Endodermal cell (in vitro differentiated cells): ENCODE results near the gene LRRC74B. TPM values are rescaled to one million over a fixed set of nuclear protein-coding genes. Genes with fewer than 3 reads are reported as not detected.
A peak's percentile ranks its signal among the peaks of the same experiment; 100 is the strongest.
"Not testable (repeated sequence)": the region's sequence is repeated elsewhere in the genome, so short reads cannot be mapped to it uniquely, and the experiment has no call there.

Experiments
- DNase-seq: peaks from one replicate; pipeline ENCODE4 v3.0.0-alpha.2; 2017
- H3K27ac ChIP-seq: 2 replicates; pipeline ENCODE4 v1.5.1; 2013; ENCODE audit warnings: mild to moderate bottlenecking, low read depth, low read length, moderate library complexity
- H3K27me3 ChIP-seq: 2 replicates; pipeline ENCODE4 v1.6.1; 2013; ENCODE audit warnings: mild to moderate bottlenecking, low read length, moderate library complexity; ENCODE audit not compliant: insufficient read depth, control insufficient read depth, poor library complexity, severe bottlenecking
- H3K36me3 ChIP-seq: 2 replicates; pipeline ENCODE4 v1.7.0; 2013; ENCODE audit warnings: mild to moderate bottlenecking, low read length, moderate library complexity; ENCODE audit not compliant: control insufficient read depth, insufficient read depth
- H3K4me1 ChIP-seq: one replicate; pipeline ENCODE4 v1.7.0; 2013; ENCODE audit warnings: low read length; ENCODE audit not compliant: control insufficient read depth, insufficient read depth
- H3K4me3 ChIP-seq: 2 replicates; pipeline ENCODE4 v1.5.1; 2013; ENCODE audit warnings: mild to moderate bottlenecking, low read length, moderate library complexity
- H3K9ac ChIP-seq: 2 replicates; pipeline ENCODE4 v1.6.1; 2013; ENCODE audit warnings: mild to moderate bottlenecking, low read length, moderate library complexity; ENCODE audit not compliant: poor library complexity, severe bottlenecking; ENCODE audit errors: extremely low read depth
- H3K9me3 ChIP-seq: 2 replicates; pipeline ENCODE4 v1.6.1; 2013; ENCODE audit warnings: mild to moderate bottlenecking, low read length, moderate library complexity; ENCODE audit not compliant: control insufficient read depth
- H3K27ac Mint-ChIP-seq: 2 replicates; pipeline ENCODE4 v1.8.0; 2020; ENCODE audit warnings: mixed read lengths
- H3K27me3 Mint-ChIP-seq: 2 replicates; pipeline ENCODE4 v1.8.0; 2021; ENCODE audit warnings: mild to moderate bottlenecking, mixed read lengths; ENCODE audit not compliant: insufficient read depth
- H3K36me3 Mint-ChIP-seq: 2 replicates; pipeline ENCODE4 v1.8.0; 2020; ENCODE audit warnings: low read depth, mixed read lengths
- H3K4me1 Mint-ChIP-seq: 2 replicates; pipeline ENCODE4 v1.8.0; 2020; ENCODE audit warnings: mixed read lengths
- H3K4me3 Mint-ChIP-seq: 2 replicates; pipeline ENCODE4 v1.8.0; 2020; ENCODE audit warnings: mild to moderate bottlenecking, moderate library complexity, mixed read lengths
- H3K9me3 Mint-ChIP-seq: 2 replicates; pipeline ENCODE4 v1.8.0; 2020; ENCODE audit warnings: mild to moderate bottlenecking, mixed read lengths
- CTCF ChIP-seq: fragments of 200-600 bp; sonication (generic); conservative IDR thresholded peaks from 2 replicates; pipeline ENCODE4 v1.5.0; 2021; ENCODE audit warnings: antibody characterized with exemption, mild to moderate bottlenecking
- WGBS, 2 experiments: methylation state at CpG; one replicate each; pipeline versions ENCODE4 v1.1.5 to v1.1.7; 2013; ENCODE audit warnings: missing lambda C conversion rate in 2 of 2, mixed read lengths in 1 of 2; ENCODE audit not compliant: insufficient coverage in 1 of 2, insufficient read length in 1 of 2; 5-methylcytosine and 5-hydroxymethylcytosine counted together
- total RNA-seq, 2 donors: library from RNA; stranded (reverse); fragmentation: NEBNext Ultra II Directional in 1 of 2; extraction: Animal tissue kit (Norgen Biotek cat#: 25700) in 1 of 2; gene quantifications; 2 replicates in 1 of 2; 3 replicates in 1 of 2; pipeline ENCODE4 v1.2.1, GENCODE V29; 2021

LRRC74B gene
- total RNA-seq, 2 donors from 2014 or later: not detected

GRCh38 chr22:21095773-21096107 lies 50.0 kb downstream of the LRRC74B start:
- no peaks in the 10 kb centered on the region for H3K27me3 ChIP-seq
- no peak for DNase-seq
- H3K36me3 ChIP-seq: no peaks in the 10 kb centered on the region
- H3K27me3 Mint-ChIP-seq: peaks cover 6% of the 10 kb centered on the region
- no peak overlapping the region for H3K27ac Mint-ChIP-seq
- no peak overlapping the region for H3K4me3 ChIP-seq
- H3K36me3 Mint-ChIP-seq: no peaks in the 10 kb centered on the region
- H3K27ac ChIP-seq: no peak overlapping the region
- H3K9ac ChIP-seq: no peak overlapping the region
- H3K9me3 ChIP-seq: no peaks in the 10 kb centered on the region
- H3K9me3 Mint-ChIP-seq: no peaks in the 10 kb centered on the region
- peaks cover 12% of the 10 kb centered on the region for H3K4me1 Mint-ChIP-seq
- H3K4me1 ChIP-seq: no peaks in the 10 kb centered on the region
- H3K4me3 Mint-ChIP-seq: no peak overlapping the region
- TF ChIP-seq CTCF: no peak

- not testable (repeated sequence) for H3K4me1 ChIP-seq, H3K27me3 ChIP-seq, H3K4me3 ChIP-seq, H3K9ac ChIP-seq, DNase-seq, H3K27ac Mint-ChIP-seq, H3K4me3 Mint-ChIP-seq, H3K9me3 ChIP-seq, H3K36me3 Mint-ChIP-seq, H3K36me3 ChIP-seq, H3K27ac ChIP-seq, H3K27me3 Mint-ChIP-seq, H3K9me3 Mint-ChIP-seq
- WGBS, 2 experiments: 91 to 93% methylated on average over 6 to 8 of the region's 9 CpGs
- peaks cover 17% of the 10 kb centered on the region for H3K4me1 Mint-ChIP-seq
Measured at GRCh38 chr22:21096878-21097277, 51.1 kb downstream of the LRRC74B start.

- Histone ChIP-seq H3K4me3 (no peak overlapping the region), H3K27ac (no peak overlapping the region), H3K9ac (no peak overlapping the region), H3K36me3 (no peaks in the 10 kb centered on the region), H3K9me3 (no peaks in the 10 kb centered on the region), H3K4me1 (no peaks in the 10 kb centered on the region), H3K27me3 (no peaks in the 10 kb centered on the region)
- peak; percentile 37 for TF ChIP-seq CTCF
- Mint-ChIP-seq H3K36me3 (no peaks in the 10 kb centered on the region), H3K27ac (no peak overlapping the region), H3K4me3 (no peak overlapping the region), H3K9me3 (no peaks in the 10 kb centered on the region), H3K27me3 (peaks cover 13% of the 10 kb centered on the region), H3K4me1 (peaks cover 24% of the 10 kb centered on the region)
- WGBS, 2 experiments: 56 to 85% methylated on average over 1 of the region's 1 CpG
- DNase-seq: no peak
Measured at GRCh38 chr22:21098099-21098671, 52.4 kb downstream of the LRRC74B start.

- Histone ChIP-seq H3K27me3 (no peaks in the 10 kb centered on the region), H3K36me3 (no peaks in the 10 kb centered on the region), H3K4me1 (no peaks in the 10 kb centered on the region), H3K9me3 (no peaks in the 10 kb centered on the region), H3K9ac (no peak overlapping the region), H3K27ac (no peak overlapping the region), H3K4me3 (no peak overlapping the region)
- no peak for DNase-seq
- no peak for TF ChIP-seq CTCF
- Mint-ChIP-seq H3K4me1 (peaks cover 14% of the 10 kb centered on the region), H3K4me3 (no peak overlapping the region), H3K27me3 (peaks cover 16% of the 10 kb centered on the region), H3K36me3 (no peaks in the 10 kb centered on the region), H3K27ac (no peak overlapping the region), H3K9me3 (no peaks in the 10 kb centered on the region)
Measured at GRCh38 chr22:21099578-21099977, 53.8 kb downstream of the LRRC74B start.
